HFF-Myc (cell line): ENCODE measurements around the gene PDP2.

Source experiments
- DNase-seq: peaks from one replicate; pipeline ENCODE4 v3.0.0-alpha.2; 2011; ENCODE audit warnings: low read depth; ENCODE audit errors: extremely low read depth
- H3K4me3 ChIP-seq: replicated peaks from 2 replicates; pipeline ENCODE4 v1.5.1; 2011; ENCODE audit warnings: low read depth, mild to moderate bottlenecking, control low read depth, low read length
- TF ChIP-seq, protein P1 (sequence below): IDR thresholded peaks from 2 replicates; pipeline ENCODE4 v1.5.1; 2012; ENCODE audit warnings: mild to moderate bottlenecking, low read depth, low read length, control low read depth; ENCODE audit errors: missing control alignments

The PDP2 gene

DNA sequence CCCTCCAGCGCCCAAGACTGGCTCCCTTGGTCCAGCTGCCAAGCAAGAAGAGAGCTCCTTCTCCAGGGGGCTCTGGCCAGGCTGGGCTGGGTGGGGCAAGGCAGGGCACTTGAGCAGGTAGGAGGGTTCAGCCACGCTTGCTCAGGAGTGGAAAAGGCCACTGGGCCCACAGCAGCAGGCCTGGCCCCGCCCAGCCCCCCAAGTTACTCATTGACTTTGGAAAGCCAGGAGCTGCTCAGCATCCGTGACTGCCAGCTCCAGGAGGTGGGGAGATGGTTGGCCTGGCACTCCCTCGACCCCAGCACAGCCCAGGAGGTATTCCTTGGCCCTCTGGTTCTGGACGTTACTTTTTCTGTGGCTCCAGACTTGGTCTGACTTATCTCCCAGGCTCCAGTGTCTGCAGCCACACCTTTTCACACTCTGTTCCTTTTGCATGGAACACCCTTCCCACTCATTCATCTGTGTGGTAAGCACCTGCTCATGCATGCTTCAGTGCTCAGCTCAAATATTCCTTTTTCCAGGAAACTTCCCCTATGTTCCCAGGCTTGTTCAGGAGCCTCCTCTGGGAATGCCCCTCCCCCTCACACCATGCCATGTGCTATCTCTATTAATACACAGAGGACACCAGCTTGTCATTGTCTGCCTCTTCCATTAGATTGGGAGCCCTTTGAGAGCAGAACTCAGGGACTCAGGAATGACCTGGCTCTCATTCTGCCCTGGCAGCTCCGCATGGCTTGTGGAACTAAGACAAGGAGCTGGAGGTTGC is 38.7 kb downstream of the PDP2 start, which contains the start of gene CDH16:
Gene CDH16 (minus strand): TSS at position 83 of the 766 bp plus-strand sequence. CDS start 820 bp downstream, outside the sequence.
- TF ChIP-seq, protein P1, sequence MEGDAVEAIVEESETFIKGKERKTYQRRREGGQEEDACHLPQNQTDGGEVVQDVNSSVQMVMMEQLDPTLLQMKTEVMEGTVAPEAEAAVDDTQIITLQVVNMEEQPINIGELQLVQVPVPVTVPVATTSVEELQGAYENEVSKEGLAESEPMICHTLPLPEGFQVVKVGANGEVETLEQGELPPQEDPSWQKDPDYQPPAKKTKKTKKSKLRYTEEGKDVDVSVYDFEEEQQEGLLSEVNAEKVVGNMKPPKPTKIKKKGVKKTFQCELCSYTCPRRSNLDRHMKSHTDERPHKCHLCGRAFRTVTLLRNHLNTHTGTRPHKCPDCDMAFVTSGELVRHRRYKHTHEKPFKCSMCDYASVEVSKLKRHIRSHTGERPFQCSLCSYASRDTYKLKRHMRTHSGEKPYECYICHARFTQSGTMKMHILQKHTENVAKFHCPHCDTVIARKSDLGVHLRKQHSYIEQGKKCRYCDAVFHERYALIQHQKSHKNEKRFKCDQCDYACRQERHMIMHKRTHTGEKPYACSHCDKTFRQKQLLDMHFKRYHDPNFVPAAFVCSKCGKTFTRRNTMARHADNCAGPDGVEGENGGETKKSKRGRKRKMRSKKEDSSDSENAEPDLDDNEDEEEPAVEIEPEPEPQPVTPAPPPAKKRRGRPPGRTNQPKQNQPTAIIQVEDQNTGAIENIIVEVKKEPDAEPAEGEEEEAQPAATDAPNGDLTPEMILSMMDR, result no peak
- no peak within 1 kb of the TSS for H3K4me3 ChIP-seq
- no peak for DNase-seq

DNA sequence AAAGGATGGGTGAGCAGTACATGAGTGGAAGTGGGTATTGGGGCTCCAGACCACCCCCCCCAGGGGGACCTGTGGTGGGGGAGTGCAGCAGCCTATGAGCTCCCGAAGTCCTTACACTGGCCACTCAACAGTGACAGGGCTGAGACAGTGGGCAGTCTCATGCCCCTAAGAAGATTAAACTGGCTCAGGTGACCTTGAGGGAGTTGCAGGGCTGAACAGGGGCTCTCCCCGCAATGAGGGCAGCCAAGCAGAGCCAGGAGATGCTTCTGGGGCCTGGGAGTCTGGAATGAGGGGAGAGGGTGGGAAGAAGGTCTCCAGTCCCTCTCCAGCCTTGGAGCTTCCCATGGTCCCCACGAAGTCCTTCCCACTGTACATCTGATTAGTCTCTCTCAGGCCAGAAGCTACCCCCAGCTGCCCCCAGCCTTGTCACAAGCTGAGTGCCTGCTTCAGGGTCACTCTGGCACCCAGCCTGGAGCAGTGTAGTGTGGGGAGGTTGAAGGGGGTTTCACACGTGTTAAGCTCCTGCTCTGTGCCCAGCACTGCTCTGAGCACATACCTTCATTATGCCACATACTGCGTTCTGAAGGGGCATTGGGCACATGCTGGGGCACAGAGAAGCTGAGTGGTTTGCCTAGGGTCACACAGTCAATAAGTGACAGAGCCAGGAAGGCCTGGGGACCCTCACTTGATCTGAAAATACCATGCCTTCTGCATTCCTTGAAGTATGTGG is 39.4 kb downstream of the PDP2 start:
- TF ChIP-seq, protein P1, result no peak

DNA sequence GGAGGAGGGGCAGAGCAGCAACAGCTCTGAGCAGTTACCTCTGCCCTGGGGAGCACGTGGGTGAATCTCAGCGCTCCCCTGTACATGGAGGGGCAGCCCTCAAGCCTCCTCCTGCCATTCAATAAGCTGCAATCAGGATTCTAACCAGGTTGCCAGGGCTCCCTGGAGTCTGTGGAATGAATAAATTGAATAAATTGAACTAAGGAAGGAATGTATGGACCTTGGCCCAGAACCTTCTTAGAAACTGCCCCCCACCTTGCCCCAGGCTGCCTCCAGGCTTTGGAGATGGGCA is 39.9 kb downstream of the PDP2 start:
- no peak overlapping the region for H3K4me3 ChIP-seq
- TF ChIP-seq, protein P1, result no peak
- DNase-seq, result no peak

More for the DNA sequence above, 39.4 kb downstream of the PDP2 start:
- no peak overlapping the region for H3K4me3 ChIP-seq
- no peak for DNase-seq

DNA sequence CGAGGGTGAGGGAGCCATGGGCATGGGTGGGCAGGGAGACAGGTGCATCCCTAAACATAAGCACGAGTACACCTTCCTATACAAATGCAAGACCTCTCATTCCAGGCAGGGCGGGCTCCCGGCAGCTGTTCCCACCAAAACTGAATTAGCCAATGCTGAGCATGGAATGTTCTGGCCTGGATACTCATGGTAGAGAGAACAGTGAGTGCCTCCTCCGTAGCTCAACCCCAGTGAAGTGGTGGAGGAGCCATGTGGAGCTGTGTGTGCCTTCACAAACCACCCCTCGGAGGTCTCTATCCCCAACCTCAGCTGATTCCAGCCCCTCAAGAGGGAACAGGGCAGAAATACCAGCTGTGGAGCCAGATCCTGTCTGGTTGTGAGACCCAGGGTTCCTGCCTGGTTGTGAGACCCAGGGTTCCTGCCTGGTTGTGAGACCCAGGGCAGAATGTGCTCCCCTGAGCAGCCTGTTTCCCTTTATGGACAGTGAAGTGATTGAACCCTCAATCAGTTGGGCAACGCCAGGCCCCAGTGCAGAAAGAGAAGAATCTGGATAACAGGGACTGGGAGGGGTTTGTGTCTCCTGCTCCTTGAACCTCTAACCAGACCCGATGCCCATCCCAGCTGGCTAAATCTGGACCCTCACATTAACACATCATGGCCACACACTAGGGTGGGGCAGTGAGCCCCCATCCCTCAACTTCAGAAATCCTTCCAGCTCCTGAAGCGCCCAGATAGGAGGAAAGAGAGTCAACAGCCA is 40.8 kb downstream of the PDP2 start:
- TF ChIP-seq, protein P1, result no peak
- H3K4me3 ChIP-seq, result no peak overlapping the region
- no peak for DNase-seq

DNA sequence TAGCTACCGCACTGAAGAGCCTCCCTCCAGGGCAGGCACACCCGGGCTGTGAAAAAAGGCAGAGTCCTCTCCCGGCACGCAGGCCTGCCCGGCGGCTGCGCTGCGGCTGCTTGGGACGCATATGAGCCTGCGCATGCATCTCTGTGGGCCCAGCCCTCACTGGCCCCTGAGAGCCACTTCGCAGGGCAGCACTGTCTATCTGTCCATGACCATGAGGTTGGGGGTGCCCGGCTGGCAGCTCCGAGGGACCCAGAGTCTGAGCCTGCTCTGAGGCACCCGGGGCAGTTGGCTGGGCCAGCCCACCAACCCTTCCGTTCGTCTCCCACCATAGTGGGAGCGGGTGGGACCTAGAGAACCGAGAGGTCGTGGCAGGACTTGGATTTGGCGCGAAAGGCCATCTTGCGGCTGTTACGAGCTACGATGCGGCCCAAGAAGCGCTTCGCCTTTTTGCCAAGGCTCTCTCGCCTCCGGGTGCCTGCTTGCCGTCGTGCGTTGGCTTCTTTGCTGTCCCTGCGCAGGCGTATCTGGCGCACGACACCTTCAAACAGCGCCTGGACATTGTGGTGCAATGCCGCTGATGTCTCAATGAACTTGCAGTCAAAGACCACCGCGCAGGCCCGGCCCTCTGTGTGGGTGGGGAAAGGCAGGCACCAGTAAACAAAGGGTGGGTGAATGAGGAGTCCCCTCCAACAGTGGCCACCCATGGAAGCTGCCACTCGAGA is 41.6 kb downstream of the PDP2 start:
- H3K4me3 ChIP-seq, result no peak overlapping the region
- TF ChIP-seq, protein P1, result no peak
- no peak for DNase-seq

DNA sequence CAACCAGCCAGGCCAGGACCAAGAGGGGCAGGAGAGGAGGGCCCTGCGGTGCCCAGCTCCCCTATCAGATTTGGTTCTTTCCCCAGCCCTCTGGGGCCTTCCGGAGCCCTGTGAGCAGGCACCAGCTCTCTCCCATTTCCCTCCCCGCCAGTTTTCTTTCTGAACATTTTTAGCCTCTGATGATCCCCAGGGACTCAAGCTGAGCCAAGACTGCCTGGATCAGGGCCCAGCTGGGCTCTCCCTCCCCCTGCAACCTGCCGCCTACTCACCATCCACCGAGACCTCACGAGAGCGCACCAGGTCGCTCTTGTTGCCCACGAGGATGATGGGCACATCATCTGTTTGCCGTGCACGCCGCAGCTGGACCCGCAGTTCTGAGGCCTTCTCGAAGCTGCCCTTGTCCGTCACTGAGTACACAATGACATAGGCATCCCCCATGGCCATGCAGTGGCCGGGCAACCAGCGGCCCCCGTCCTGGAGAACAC is 43.0 kb downstream of the PDP2 start:
- TF ChIP-seq, protein P1, result no peak
- DNase-seq, result no peak
- no peak overlapping the region for H3K4me3 ChIP-seq
